Mesendoderm (in vitro differentiated cells): ENCODE results near the gene UTP15. TPM values are rescaled to one million over a fixed set of nuclear protein-coding genes. Genes with fewer than 3 reads are reported as not detected.

Source experiments
- DNase-seq: peaks from one replicate; pipeline ENCODE4 v3.0.0; 2013
- H2AK5ac ChIP-seq: 2 replicates; pipeline ENCODE4 v1.6.1; 2013; ENCODE audit warnings: low read length, inconsistent platforms
- H2BK120ac ChIP-seq: 2 replicates; pipeline ENCODE4 v1.6.1; 2013; ENCODE audit warnings: low read depth, mild to moderate bottlenecking, low read length, moderate library complexity, mixed read lengths
- H2BK15ac ChIP-seq: replicated peaks from 2 replicates; pipeline ENCODE4 v1.6.1; 2013; ENCODE audit warnings: low read depth, mild to moderate bottlenecking, moderate library complexity
- H2BK5ac ChIP-seq: 2 replicates; pipeline ENCODE4 v1.6.1; 2013; ENCODE audit warnings: low read length, inconsistent platforms
- H3K18ac ChIP-seq: 2 replicates; pipeline ENCODE4 v1.6.1; 2013; ENCODE audit warnings: mild to moderate bottlenecking, low read length, mixed read lengths
- H3K23ac ChIP-seq: one replicate; pipeline ENCODE4 v1.6.1; 2013; ENCODE audit warnings: low read length
- H3K27ac ChIP-seq: 2 replicates; pipeline ENCODE4 v1.5.1; 2013; ENCODE audit warnings: low read depth, mild to moderate bottlenecking, inconsistent platforms, low read length, moderate library complexity
- H3K27me3 ChIP-seq: 2 replicates; pipeline ENCODE4 v1.6.1; 2013; ENCODE audit warnings: low read length, control low read depth, mild to moderate bottlenecking, inconsistent platforms; ENCODE audit not compliant: insufficient read depth, poor library complexity
- H3K36me3 ChIP-seq: 2 replicates; pipeline ENCODE4 v1.6.1; 2013; ENCODE audit warnings: low read length, inconsistent platforms; ENCODE audit not compliant: control insufficient read depth, insufficient read depth
- H3K4ac ChIP-seq: one replicate; pipeline ENCODE4 v1.6.1; 2013; ENCODE audit warnings: low read depth, mild to moderate bottlenecking, low read length, moderate library complexity
- H3K4me1 ChIP-seq: 2 replicates; pipeline ENCODE4 v1.6.1; 2013; ENCODE audit warnings: low read depth, low read length, inconsistent platforms; ENCODE audit not compliant: control insufficient read depth
- H3K4me2 ChIP-seq: 2 replicates; pipeline ENCODE4 v1.6.1; 2013; ENCODE audit warnings: low read length
- H3K4me3 ChIP-seq: 2 replicates; pipeline ENCODE4 v1.5.1; 2013; ENCODE audit warnings: mild to moderate bottlenecking, low read length
- H3K56ac ChIP-seq: one replicate; pipeline ENCODE4 v1.6.1; 2013; ENCODE audit warnings: low read length
- H3K79me1 ChIP-seq: 2 replicates; pipeline ENCODE4 v1.6.1; 2013; ENCODE audit warnings: low read length, inconsistent platforms
- H3K79me2 ChIP-seq: 2 replicates; pipeline ENCODE4 v1.6.1; 2013; ENCODE audit warnings: mild to moderate bottlenecking, low read length; ENCODE audit not compliant: control insufficient read depth, insufficient read depth
- H3K9ac ChIP-seq: 2 replicates; pipeline ENCODE4 v1.6.1; 2013; ENCODE audit warnings: low read length, inconsistent platforms
- H4K5ac ChIP-seq: one replicate; pipeline ENCODE4 v1.6.1; 2013; ENCODE audit warnings: low read length
- H4K8ac ChIP-seq: one replicate; pipeline ENCODE4 v1.6.1; 2013; ENCODE audit warnings: low read depth, mild to moderate bottlenecking, control low read depth, low read length, moderate library complexity
- WGBS: extraction: QIAGEN DNeasy Blood & Tissue Kit; methylation state at CpG from one replicate; pipeline ENCODE4 v1.1.7; 2013; ENCODE audit warnings: low lambda C conversion rate, missing lambda C conversion rate; ENCODE audit not compliant: insufficient coverage; ENCODE audit errors: extremely low coverage; 5-methylcytosine and 5-hydroxymethylcytosine counted together
- polyA plus RNA-seq, 2 experiments: library from polyadenylated mRNA; stranded (reverse); fragments of 200-250 nt; gene quantifications; one replicate each; pipeline ENCODE4 v1.2.3, GENCODE V29; 2013

Gene UTP15
- polyA plus RNA-seq (2013, experiment 1 of 2), result 25.0 TPM
- polyA plus RNA-seq (2013, experiment 2 of 2), result 22.6 TPM

GRCh38 chr5:73565139-73565968 lies at the start of gene UTP15, which contains the start of gene ANKRA2:
Gene UTP15 (plus strand): TSS chr5:73565743. CDS start chr5:73567345, 1,602 bp downstream.
Gene ANKRA2 (minus strand): TSS chr5:73565639. CDS start chr5:73562881, 2,758 bp downstream.
- Histone ChIP-seq H2BK5ac (no peak within 1 kb of the TSS), H2AK5ac (no peak within 1 kb of the TSS), H4K8ac (no peak within 1 kb of the TSS), H3K18ac (peak within 1 kb of the TSS; percentile 62), H4K5ac (peak within 1 kb of the TSS; percentile 82), H3K4me1 (peaks cover 2% of the 10 kb centered on the region), H3K4me3 (peak within 1 kb of the TSS; percentile 100), H3K56ac (peak within 1 kb of the TSS; percentile 99), H3K36me3 (no peaks in the 10 kb centered on the region), H3K9ac (peak within 1 kb of the TSS; percentile 98), H3K27me3 (no peaks in the 10 kb centered on the region), H2BK15ac (no peak within 1 kb of the TSS), H3K79me1 (peaks cover 3% of the 10 kb centered on the region), H3K23ac (peak within 1 kb of the TSS; percentile 71), H2BK120ac (no peak within 1 kb of the TSS), H3K27ac (no peak within 1 kb of the TSS), H3K4me2 (peak within 1 kb of the TSS; percentile 76), H3K4ac (peak within 1 kb of the TSS; percentile 90), H3K79me2 (peaks cover 16% of the 10 kb centered on the region)
- no CpG with 5 or more reads among the region's 62 CpGs for WGBS
- DNase-seq, result peak; percentile 99

- H3K56ac ChIP-seq, result peak overlapping the region; percentile 56
- no peak overlapping the region for H2BK5ac ChIP-seq
- no peak overlapping the region for H2BK120ac ChIP-seq
- no peak overlapping the region for H4K8ac ChIP-seq
- WGBS, result no CpG with 5 or more reads among the region's 16 CpGs
- no peak overlapping the region for H3K4ac ChIP-seq
- no peaks in the 10 kb centered on the region for H3K27me3 ChIP-seq
- no peak overlapping the region for H2BK15ac ChIP-seq
- H3K36me3 ChIP-seq, result no peaks in the 10 kb centered on the region
- no peak overlapping the region for H3K27ac ChIP-seq
- H3K79me1 ChIP-seq, result no peaks in the 10 kb centered on the region
- H3K4me2 ChIP-seq, result no peak overlapping the region
- no peak overlapping the region for H3K23ac ChIP-seq
- H2AK5ac ChIP-seq, result no peak overlapping the region
- H3K4me3 ChIP-seq, result no peak overlapping the region
- no peaks in the 10 kb centered on the region for H3K4me1 ChIP-seq
- peak overlapping the region; percentile 45 for H3K9ac ChIP-seq
- H3K18ac ChIP-seq, result no peak overlapping the region
- H3K79me2 ChIP-seq, result no peaks in the 10 kb centered on the region
- no peak overlapping the region for H4K5ac ChIP-seq
- DNase-seq, result peak; percentile 94
Measured at GRCh38 chr5:73519531-73520283, 45.8 kb upstream of the UTP15 start.

- no peak overlapping the region for H3K18ac ChIP-seq
- H3K79me2 ChIP-seq, result no peaks in the 10 kb centered on the region
- H3K4me3 ChIP-seq, result no peak overlapping the region
- no peak overlapping the region for H3K23ac ChIP-seq
- H3K9ac ChIP-seq, result no peak overlapping the region
- H3K4ac ChIP-seq, result no peak overlapping the region
- H3K56ac ChIP-seq, result no peak overlapping the region
- H3K27me3 ChIP-seq, result no peaks in the 10 kb centered on the region
- WGBS, result no CpG with 5 or more reads among the region's 7 CpGs
- H3K36me3 ChIP-seq, result no peaks in the 10 kb centered on the region
- H4K5ac ChIP-seq, result no peak overlapping the region
- no peaks in the 10 kb centered on the region for H3K4me1 ChIP-seq
- H2BK120ac ChIP-seq, result no peak overlapping the region
- DNase-seq, result peak; percentile 35
- no peak overlapping the region for H3K27ac ChIP-seq
- H3K4me2 ChIP-seq, result no peak overlapping the region
- no peak overlapping the region for H2BK5ac ChIP-seq
- no peak overlapping the region for H2AK5ac ChIP-seq
- H3K79me1 ChIP-seq, result no peaks in the 10 kb centered on the region
- H2BK15ac ChIP-seq, result no peak overlapping the region
- no peak overlapping the region for H4K8ac ChIP-seq
Measured at GRCh38 chr5:73522989-73523388, 42.6 kb upstream of the UTP15 start.

GRCh38 chr5:73523861-73524260 lies 41.7 kb upstream of the UTP15 start:
- no peak overlapping the region for H3K56ac ChIP-seq
- H3K36me3 ChIP-seq, result no peaks in the 10 kb centered on the region
- H2BK5ac ChIP-seq, result no peak overlapping the region
- no peak overlapping the region for H3K23ac ChIP-seq
- no peak overlapping the region for H4K8ac ChIP-seq
- H3K4ac ChIP-seq, result no peak overlapping the region
- DNase-seq, result no peak
- H3K18ac ChIP-seq, result no peak overlapping the region
- WGBS, result no CpG with 5 or more reads among the region's 1 CpG
- H2BK15ac ChIP-seq, result no peak overlapping the region
- no peak overlapping the region for H3K4me3 ChIP-seq
- no peak overlapping the region for H3K27ac ChIP-seq
- no peaks in the 10 kb centered on the region for H3K79me2 ChIP-seq
- H3K4me1 ChIP-seq, result no peaks in the 10 kb centered on the region
- no peak overlapping the region for H2BK120ac ChIP-seq
- no peak overlapping the region for H2AK5ac ChIP-seq
- no peaks in the 10 kb centered on the region for H3K79me1 ChIP-seq
- H3K4me2 ChIP-seq, result no peak overlapping the region
- no peak overlapping the region for H4K5ac ChIP-seq
- no peak overlapping the region for H3K9ac ChIP-seq
- no peaks in the 10 kb centered on the region for H3K27me3 ChIP-seq

- Histone ChIP-seq H3K27me3 (no peaks in the 10 kb centered on the region), H4K8ac (no peak overlapping the region), H3K4me2 (no peak overlapping the region), H3K79me1 (no peaks in the 10 kb centered on the region), H3K4me1 (no peaks in the 10 kb centered on the region), H3K18ac (no peak overlapping the region), H3K36me3 (no peaks in the 10 kb centered on the region), H2BK15ac (no peak overlapping the region), H3K9ac (no peak overlapping the region), H3K23ac (no peak overlapping the region), H3K56ac (no peak overlapping the region), H2BK5ac (no peak overlapping the region), H3K27ac (no peak overlapping the region), H3K4me3 (no peak overlapping the region), H2AK5ac (no peak overlapping the region), H4K5ac (no peak overlapping the region), H3K79me2 (no peaks in the 10 kb centered on the region), H3K4ac (no peak overlapping the region), H2BK120ac (no peak overlapping the region)
- WGBS, result no CpG with 5 or more reads among the region's 3 CpGs
- DNase-seq, result no peak
Measured at GRCh38 chr5:73525606-73526203, 39.8 kb upstream of the UTP15 start.
